H1 (cell line): Measurements from ENCODE around the gene TSR3. TPM values are rescaled to one million over a fixed set of nuclear protein-coding genes. Genes with fewer than 3 reads are reported as not detected.

ENCODE experiments used
- ATF2 ChIP-seq: IDR thresholded peaks from 2 replicates; pipeline ENCODE4 v1.6.1; 2012; ENCODE audit warnings: low read length, inconsistent platforms
- BRCA1 ChIP-seq: IDR thresholded peaks from 2 replicates; pipeline ENCODE4 v1.6.1; 2012; ENCODE audit warnings: low read depth, low read length, improper control_type of control experiment
- CHD1 ChIP-seq: IDR thresholded peaks from 2 replicates; pipeline ENCODE4 v1.6.1; 2012; ENCODE audit warnings: low read depth, low read length, improper control_type of control experiment
- CHD7 ChIP-seq: fragments of 300-600 bp; sonication (generic); IDR thresholded peaks from 2 replicates; pipeline ENCODE4 v1.7.1; 2012; ENCODE audit warnings: low read length, moderate library complexity, mild to moderate bottlenecking, inconsistent platforms; ENCODE audit not compliant: insufficient replicate concordance
- CTBP2 ChIP-seq: IDR thresholded peaks from 2 replicates; pipeline ENCODE4 v1.7.0; 2011; ENCODE audit warnings: borderline replicate concordance, mild to moderate bottlenecking, moderate library complexity, mixed read lengths, low read length; ENCODE audit not compliant: insufficient read depth, insufficient read length
- EGR1 ChIP-seq: IDR thresholded peaks from 2 replicates; pipeline ENCODE4 v1.6.1; 2011; ENCODE audit warnings: low read depth, low read length, borderline replicate concordance
- JUND ChIP-seq: IDR thresholded peaks from 2 replicates; pipeline ENCODE4 v1.6.1; 2011; ENCODE audit warnings: mild to moderate bottlenecking, improper control_type of control experiment, low read length
- RAD21 ChIP-seq, 2 experiments: IDR thresholded peaks in 1 of 2; conservative IDR thresholded peaks in 1 of 2; 2 replicates each; pipeline ENCODE4 v1.6.1; 2011; ENCODE audit warnings: low read depth in 2 of 2, low read length in 2 of 2, improper control_type of control experiment in 1 of 2, inconsistent platforms in 1 of 2, mild to moderate bottlenecking in 1 of 2, moderate library complexity in 1 of 2
- polyA plus RNA-seq, 7 experiments: library from polyadenylated mRNA; depleted of rRNA in 3 of 7; stranded (reverse) in 5 of 7; unstranded in 2 of 7; fragments of >200 nt in 5 of 7; fragments of 200-250 nt in 2 of 7; gene quantifications; 1 replicate in 5 of 7; 2 replicates in 1 of 7; 4 replicates in 1 of 7; pipeline versions ENCODE4 v1.2.1 to v1.2.3, GENCODE V29; 2011 to 2013; ENCODE audit warnings: missing spikeins in 2 of 7, mixed read lengths in 2 of 7
- total RNA-seq: library from RNA; stranded (reverse); fragmentation: NEBNext Ultra II Directional; extraction: Animal tissue kit (Norgen Biotek cat#: 25700); gene quantifications from 2 replicates; pipeline ENCODE4 v1.2.1, GENCODE V29; 2021

Gene TSR3
- total and polyA plus RNA-seq, 2 of the 8 experiments (the other 6 are each of a cell fraction or from before 2014, with no cell fraction given), result 43.1 to 52.3 TPM

- no peak for TF ChIP-seq CHD7
- TF ChIP-seq CHD1, result no peak
- no peak for TF ChIP-seq RAD21 (IDR thresholded peaks at IDR 0.05 in 1 of 2, conservative IDR thresholded peaks at IDR 0.05 in 1 of 2; ENCODE audit: low read depth in 2 of 2, low read length in 2 of 2)
- TF ChIP-seq EGR1, result no peak
- TF ChIP-seq BRCA1, result no peak
- TF ChIP-seq JUND, result no peak
- no peak for TF ChIP-seq ATF2
- no peak for TF ChIP-seq CTBP2
Observed at GRCh38 chr16:1366712-1367299, 15.1 kb upstream of the TSR3 start (continued).
